Measurements from ENCODE around the gene HSPD1.

GRCh38 chr2:197442857-197443256 lies 56.8 kb downstream of the HSPD1 start:
- TF ChIP-seq CTCF (IDR thresholded peaks at IDR 0.05) (no peak), POLR2AphosphoS5 (IDR thresholded peaks at IDR 0.05) (no peak), POLR2A (IDR thresholded peaks at IDR 0.05) (no peak)

All from gastroesophageal sphincter (tissue), 3 donors.